C4-2B (cell line): ENCODE measurements around the gene ALDH7A1.

Experiments
- H3K27ac ChIP-seq: fragments of 450-650 bp; 2 replicates; pipeline ENCODE4 v1.5.1; 2017
- ZFX ChIP-seq: fragments of 450-650 bp; IDR thresholded peaks from 2 replicates; pipeline ENCODE4 v1.6.1; 2017
- TF ChIP-seq, protein P1 (sequence below): fragments of 450-650 bp; conservative IDR thresholded peaks from 2 replicates; pipeline ENCODE4 v1.5.1; 2017; ENCODE audit warnings: mild to moderate bottlenecking

ALDH7A1 gene

DNA sequence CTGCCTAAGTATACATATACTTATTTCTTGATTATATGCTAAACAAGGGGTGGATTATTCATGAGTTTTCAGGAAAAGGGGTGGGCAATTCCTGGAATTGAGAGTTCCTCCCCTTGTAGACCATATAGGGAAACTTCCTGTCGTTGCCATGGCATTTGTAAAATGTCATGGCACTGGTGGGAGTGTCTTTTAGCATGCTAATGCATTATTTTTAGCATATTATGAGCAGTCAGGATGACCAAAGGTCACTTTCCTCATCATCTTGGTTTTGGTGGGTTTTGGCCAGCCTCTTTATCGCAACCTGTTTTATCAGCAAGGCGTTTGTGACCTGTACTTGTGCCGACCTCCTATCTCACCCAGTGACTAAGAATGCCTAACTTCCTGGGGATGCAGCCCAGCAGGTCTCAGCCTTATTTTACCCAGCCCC, 80.9 kb downstream of the ALDH7A1 start:
- no peak overlapping the region for H3K27ac ChIP-seq
- TF ChIP-seq, protein P1, sequence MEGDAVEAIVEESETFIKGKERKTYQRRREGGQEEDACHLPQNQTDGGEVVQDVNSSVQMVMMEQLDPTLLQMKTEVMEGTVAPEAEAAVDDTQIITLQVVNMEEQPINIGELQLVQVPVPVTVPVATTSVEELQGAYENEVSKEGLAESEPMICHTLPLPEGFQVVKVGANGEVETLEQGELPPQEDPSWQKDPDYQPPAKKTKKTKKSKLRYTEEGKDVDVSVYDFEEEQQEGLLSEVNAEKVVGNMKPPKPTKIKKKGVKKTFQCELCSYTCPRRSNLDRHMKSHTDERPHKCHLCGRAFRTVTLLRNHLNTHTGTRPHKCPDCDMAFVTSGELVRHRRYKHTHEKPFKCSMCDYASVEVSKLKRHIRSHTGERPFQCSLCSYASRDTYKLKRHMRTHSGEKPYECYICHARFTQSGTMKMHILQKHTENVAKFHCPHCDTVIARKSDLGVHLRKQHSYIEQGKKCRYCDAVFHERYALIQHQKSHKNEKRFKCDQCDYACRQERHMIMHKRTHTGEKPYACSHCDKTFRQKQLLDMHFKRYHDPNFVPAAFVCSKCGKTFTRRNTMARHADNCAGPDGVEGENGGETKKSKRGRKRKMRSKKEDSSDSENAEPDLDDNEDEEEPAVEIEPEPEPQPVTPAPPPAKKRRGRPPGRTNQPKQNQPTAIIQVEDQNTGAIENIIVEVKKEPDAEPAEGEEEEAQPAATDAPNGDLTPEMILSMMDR, result no peak
- no peak for TF ChIP-seq ZFX

DNA sequence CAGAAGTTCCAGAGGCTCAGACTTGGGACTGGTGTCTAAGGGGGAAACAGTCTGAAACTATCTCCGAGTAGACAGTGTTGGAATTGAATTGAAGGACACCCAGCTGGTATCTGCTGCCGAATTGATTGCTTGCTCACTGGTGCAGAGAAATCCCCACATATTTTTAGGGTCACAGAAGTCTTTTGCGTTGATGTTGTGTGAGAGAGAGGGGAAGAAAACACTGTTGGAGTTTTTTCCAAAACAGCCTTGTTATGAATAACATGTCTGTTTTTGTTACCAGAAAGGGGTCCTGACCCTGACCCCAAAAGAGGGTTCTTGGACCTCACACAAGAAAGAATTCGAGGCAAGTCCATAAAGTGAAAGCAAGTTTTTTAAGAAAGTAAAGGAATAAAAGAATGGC, 81.3 kb downstream of the ALDH7A1 start:
- TF ChIP-seq, protein P1, result no peak
- TF ChIP-seq ZFX, result no peak
- no peak overlapping the region for H3K27ac ChIP-seq

DNA sequence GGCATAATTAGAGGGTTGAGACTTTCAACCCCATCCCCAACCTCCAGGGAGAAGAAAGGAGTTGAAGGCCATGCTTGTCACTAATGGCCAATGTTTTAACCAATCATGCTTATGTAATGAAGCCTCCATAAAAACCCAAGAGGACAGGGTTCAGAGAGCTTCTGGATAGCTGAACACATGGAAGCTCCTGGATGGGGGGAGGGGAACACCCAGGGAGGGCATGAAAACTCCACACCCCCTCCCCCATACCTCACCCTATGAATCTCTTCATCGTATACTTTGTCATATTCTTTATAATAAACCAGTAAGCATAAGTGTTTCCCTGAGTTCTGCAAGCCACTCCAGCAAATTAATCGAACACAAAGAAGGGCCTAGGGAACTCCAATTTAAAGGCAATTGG, 81.7 kb downstream of the ALDH7A1 start:
- H3K27ac ChIP-seq, result no peak overlapping the region
- no peak for TF ChIP-seq ZFX
- TF ChIP-seq, protein P1, result no peak

DNA sequence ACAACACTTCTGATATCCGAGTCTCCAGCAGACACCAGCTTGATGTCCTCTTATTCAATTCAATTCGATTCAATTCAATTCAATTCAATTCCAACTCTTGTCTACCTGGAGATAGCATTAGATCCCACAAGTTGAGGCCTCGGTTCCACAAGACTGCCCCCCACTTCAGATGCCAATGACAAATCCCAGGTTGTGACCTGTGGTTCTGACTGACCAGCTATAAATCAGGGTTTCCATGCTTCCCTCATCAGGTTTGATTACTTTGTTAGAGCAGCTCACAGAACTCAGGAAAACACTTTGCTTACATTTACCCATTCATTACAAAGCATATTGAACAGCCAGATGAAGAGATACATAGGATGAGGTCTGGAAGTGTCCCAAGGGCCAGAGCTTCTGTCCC, 82.6 kb downstream of the ALDH7A1 start:
- TF ChIP-seq, protein P1, result no peak
- no peak for TF ChIP-seq ZFX
- no peak overlapping the region for H3K27ac ChIP-seq

DNA sequence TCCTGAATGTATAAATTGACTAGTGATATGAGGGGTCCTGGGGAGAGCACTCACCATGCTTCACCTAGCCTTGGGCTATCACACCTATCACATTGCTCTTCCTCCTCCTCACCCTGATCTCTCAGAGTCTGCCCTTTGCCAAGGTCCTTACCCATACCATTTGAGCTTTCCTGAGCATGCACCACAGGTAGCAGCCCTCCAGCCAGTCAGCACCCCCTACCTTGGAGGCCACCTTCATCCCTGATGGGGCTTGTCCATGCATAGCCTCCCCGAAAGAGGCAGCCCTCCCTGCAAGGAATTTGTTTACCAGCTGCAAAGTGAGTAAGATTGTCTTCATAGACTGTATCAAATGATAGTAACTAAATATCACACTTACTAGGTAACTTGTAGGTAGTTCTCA, 83.1 kb downstream of the ALDH7A1 start:
- no peak for TF ChIP-seq ZFX
- TF ChIP-seq, protein P1, result no peak
- no peak overlapping the region for H3K27ac ChIP-seq

DNA sequence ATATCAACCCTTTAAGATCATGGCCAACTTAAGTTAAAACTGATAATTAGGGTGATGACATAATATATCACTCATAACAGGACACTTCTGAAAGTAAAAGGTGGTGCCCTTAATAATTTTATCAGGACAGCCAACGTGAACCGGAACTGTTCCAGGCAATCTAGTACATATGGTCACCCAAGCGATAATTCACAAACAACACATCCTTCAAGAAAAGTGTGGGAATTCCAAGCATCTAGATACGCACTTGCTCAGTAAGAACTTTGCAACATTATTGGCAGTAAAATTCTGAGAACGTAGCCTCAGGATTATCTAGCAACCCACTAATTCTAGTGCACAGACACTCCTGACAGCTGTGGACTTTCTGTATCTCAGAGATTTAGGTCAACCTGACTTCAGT, 85.7 kb downstream of the ALDH7A1 start:
- H3K27ac ChIP-seq, result no peak overlapping the region
- TF ChIP-seq, protein P1, result no peak
- TF ChIP-seq ZFX, result no peak

DNA sequence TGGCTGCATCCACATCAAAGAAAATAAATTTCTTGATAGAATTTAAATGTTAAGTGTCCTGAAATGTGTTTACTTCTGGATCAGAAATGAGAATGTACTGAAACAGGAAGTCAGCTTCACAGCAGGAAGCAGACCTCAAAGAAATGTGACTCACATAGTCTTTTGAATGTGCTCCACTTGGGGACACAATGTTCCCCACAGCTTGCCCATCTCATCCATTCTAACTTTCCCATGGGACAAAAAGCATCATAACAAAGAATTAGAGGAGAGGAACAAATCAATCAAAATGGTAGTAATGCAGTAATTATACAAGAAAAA, 86.1 kb downstream of the ALDH7A1 start:
- no peak overlapping the region for H3K27ac ChIP-seq
- TF ChIP-seq, protein P1, result no peak
- TF ChIP-seq ZFX, result no peak
